Uterus (tissue), 4 donors: ENCODE data around the gene TNNC2. TPM values are rescaled to one million over a fixed set of nuclear protein-coding genes. Genes with fewer than 3 reads are reported as not detected.

Experiments used
- DNase-seq, 2 donors: peaks; one replicate each; pipeline ENCODE4 v3.0.0-alpha.2; 2019 to 2020
- H3K27ac ChIP-seq, 2 donors: fragments of 200-600 bp; sonication (generic); 1 replicate in 1 of 2; 2 replicates in 1 of 2; pipeline ENCODE4 v1.5.1; 2016 to 2018
- H3K27me3 ChIP-seq, 2 donors: fragments of 200-600 bp; sonication (generic); one replicate each; pipeline ENCODE4 v1.5.1; 2018 to 2019; ENCODE audit warnings: control low read depth in 1 of 2
- H3K36me3 ChIP-seq, 2 donors: fragments of 200-600 bp; sonication (generic); one replicate each; pipeline ENCODE4 v1.5.1; 2019; ENCODE audit warnings: control low read depth in 1 of 2
- H3K4me1 ChIP-seq, 2 donors: fragments of 200-600 bp; sonication (generic); one replicate each; pipeline ENCODE4 v1.5.1; 2018 to 2019; ENCODE audit warnings: control low read depth in 1 of 2
- H3K4me3 ChIP-seq, 2 donors: fragments of 200-600 bp; sonication (generic); 1 replicate in 1 of 2; 2 replicates in 1 of 2; pipeline ENCODE4 v1.5.1; 2018 to 2019; ENCODE audit warnings: mild to moderate bottlenecking in 1 of 2
- H3K9me3 ChIP-seq, 2 donors: fragments of 200-600 bp; sonication (generic); one replicate each; pipeline ENCODE4 v1.5.1; 2019; ENCODE audit warnings: control low read depth in 1 of 2
- POLR2A ChIP-seq, 2 donors: fragments of 450-650 bp; IDR thresholded peaks; one replicate each; pipeline ENCODE4 v1.6.1; 2016; ENCODE audit warnings: antibody characterized with exemption in 2 of 2, mild to moderate bottlenecking in 1 of 2, moderate library complexity in 1 of 2
- intact Hi-C: fragments of 100-400 bp; cut with DNase I; formaldehyde crosslinking; loops from one replicate; pipeline ENCODE4 v1.15.1; 2023; ENCODE audit warnings: low total_unique reads
- total RNA-seq, 4 donors: library from RNA; depleted of rRNA in 3 of 4; stranded (reverse); fragments of >200 nt in 3 of 4; gene quantifications; one replicate each; pipeline versions ENCODE4 v1.1.0 to v1.2.4, GENCODE V29; 2014 to 2023
- TF ChIP-seq, protein P1 (sequence below), 4 experiments: fragments of 200-600 bp in 2 of 4; fragments of 450-650 bp in 2 of 4; sonication (generic) in 2 of 4; IDR thresholded peaks; one replicate each; pipeline ENCODE4 v1.5.1; 2016 to 2019; ENCODE audit warnings: antibody characterized with exemption in 4 of 4, mild to moderate bottlenecking in 2 of 4, moderate library complexity in 1 of 4
- donor health status: DM: yes; HTN: yes; CAD: no.

The TNNC2 gene
- total RNA-seq, 4 donors from 2014 or later, result 0.59 to 1.3 TPM; not detected in 2

GRCh38 chr20:45819466-45819865 lies 7.6 kb downstream of the TNNC2 start:
- H3K27me3 ChIP-seq, result no peaks in the 10 kb centered on the region
- H3K27ac ChIP-seq, result no peak overlapping the region
- H3K4me1 ChIP-seq, result no peaks in the 10 kb centered on the region
- DNase-seq, result no peak
- H3K4me3 ChIP-seq, result no peak overlapping the region
- TF ChIP-seq, protein P1, sequence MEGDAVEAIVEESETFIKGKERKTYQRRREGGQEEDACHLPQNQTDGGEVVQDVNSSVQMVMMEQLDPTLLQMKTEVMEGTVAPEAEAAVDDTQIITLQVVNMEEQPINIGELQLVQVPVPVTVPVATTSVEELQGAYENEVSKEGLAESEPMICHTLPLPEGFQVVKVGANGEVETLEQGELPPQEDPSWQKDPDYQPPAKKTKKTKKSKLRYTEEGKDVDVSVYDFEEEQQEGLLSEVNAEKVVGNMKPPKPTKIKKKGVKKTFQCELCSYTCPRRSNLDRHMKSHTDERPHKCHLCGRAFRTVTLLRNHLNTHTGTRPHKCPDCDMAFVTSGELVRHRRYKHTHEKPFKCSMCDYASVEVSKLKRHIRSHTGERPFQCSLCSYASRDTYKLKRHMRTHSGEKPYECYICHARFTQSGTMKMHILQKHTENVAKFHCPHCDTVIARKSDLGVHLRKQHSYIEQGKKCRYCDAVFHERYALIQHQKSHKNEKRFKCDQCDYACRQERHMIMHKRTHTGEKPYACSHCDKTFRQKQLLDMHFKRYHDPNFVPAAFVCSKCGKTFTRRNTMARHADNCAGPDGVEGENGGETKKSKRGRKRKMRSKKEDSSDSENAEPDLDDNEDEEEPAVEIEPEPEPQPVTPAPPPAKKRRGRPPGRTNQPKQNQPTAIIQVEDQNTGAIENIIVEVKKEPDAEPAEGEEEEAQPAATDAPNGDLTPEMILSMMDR (IDR thresholded peaks at IDR 0.05), result no peak
- TF ChIP-seq POLR2A (IDR thresholded peaks at IDR 0.05), result no peak
- H3K9me3 ChIP-seq, result no peaks in the 10 kb centered on the region
- intact Hi-C loops, result no loop called here
- no peaks in the 10 kb centered on the region for H3K36me3 ChIP-seq

DNA sequence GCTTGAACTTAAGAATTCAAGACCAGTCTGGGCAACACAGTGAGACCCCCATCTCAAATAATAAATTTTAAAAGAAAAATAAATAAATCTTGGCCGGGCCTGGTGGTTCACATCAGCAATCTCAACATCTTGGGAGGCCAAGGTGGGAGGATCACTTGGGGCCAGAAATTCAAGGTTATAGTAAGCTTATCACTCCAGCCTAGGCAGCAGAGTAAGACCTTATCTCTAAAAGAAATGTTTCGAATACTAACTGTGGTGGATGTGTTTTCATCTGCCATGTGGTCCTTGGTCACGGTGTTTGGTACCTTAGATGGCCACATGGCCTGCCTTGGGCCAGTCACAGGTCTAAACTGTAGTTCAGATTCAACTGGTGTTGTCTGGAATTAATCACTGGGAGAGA lies 8.9 kb downstream of the TNNC2 start:
- intact Hi-C loops, result no loop called here
- Histone ChIP-seq H3K4me1 (no peaks in the 10 kb centered on the region), H3K4me3 (no peak overlapping the region), H3K36me3 (no peaks in the 10 kb centered on the region), H3K9me3 (no peaks in the 10 kb centered on the region), H3K27ac (peak overlapping the region; percentile 78 to 91), H3K27me3 (no peaks in the 10 kb centered on the region)
- TF ChIP-seq POLR2A (IDR thresholded peaks at IDR 0.05), result no peak
- TF ChIP-seq, protein P1 (IDR thresholded peaks at IDR 0.05), result no peak
- DNase-seq, result no peak

- Histone ChIP-seq H3K4me3 (no peak overlapping the region), H3K27me3 (no peaks in the 10 kb centered on the region), H3K36me3 (no peaks in the 10 kb centered on the region), H3K4me1 (no peaks in the 10 kb centered on the region), H3K27ac (peak overlapping the region; percentile 78 to 91), H3K9me3 (no peaks in the 10 kb centered on the region)
- intact Hi-C loops, result no loop called here
- DNase-seq, result no peak
- TF ChIP-seq POLR2A (IDR thresholded peaks at IDR 0.05), result no peak
- TF ChIP-seq, protein P1 (IDR thresholded peaks at IDR 0.05), result no peak
Observed at GRCh38 chr20:45817376-45818194, 9.5 kb downstream of the TNNC2 start.

DNA sequence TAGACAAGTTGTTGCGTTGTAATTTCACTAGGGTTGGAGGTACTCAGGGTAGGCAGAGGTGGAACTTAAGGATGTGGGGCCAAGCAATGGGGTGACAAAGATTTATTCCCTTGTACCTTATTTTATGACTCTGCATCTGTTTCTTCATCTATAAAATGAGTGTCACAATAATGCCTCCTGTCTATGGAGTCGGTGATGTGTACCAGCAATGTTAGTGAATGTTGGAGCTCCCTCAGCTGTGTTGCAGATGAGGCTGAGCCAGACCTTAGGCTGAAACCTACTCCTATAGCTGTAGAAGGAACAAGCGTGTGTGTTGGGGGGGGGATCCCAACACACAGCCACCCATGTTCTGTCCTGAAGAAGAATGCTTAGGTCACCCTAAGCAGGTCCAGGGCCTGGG lies 10.2 kb downstream of the TNNC2 start:
- no peaks in the 10 kb centered on the region for H3K4me1 ChIP-seq
- no peaks in the 10 kb centered on the region for H3K9me3 ChIP-seq
- DNase-seq, result no peak
- TF ChIP-seq, protein P1 (IDR thresholded peaks at IDR 0.05), result no peak
- TF ChIP-seq POLR2A (IDR thresholded peaks at IDR 0.05), result no peak
- H3K36me3 ChIP-seq, result no peaks in the 10 kb centered on the region
- peak overlapping the region; percentile 78 to 91 for H3K27ac ChIP-seq
- H3K4me3 ChIP-seq, result no peak overlapping the region
- intact Hi-C loops, result no loop called here
- H3K27me3 ChIP-seq, result no peaks in the 10 kb centered on the region

DNA sequence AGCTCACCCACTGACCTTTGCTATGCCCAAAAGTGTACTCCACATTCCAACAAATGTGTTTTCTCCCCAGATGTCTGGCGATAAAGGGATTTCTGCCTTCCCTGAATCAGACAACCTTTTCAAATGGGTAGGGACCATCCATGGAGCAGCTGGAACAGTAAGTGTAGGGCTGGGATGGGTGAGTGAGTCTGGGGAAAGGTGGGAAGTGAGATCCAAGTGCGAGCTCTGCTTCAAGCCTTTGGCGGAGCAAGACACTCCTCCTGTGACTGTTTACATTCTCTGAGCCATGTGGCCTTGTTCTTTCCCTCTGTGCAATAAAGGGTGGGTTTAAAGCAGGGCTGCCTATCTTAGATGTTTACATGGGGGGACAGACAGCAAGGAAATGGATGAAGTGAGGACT lies 12.8 kb downstream of the TNNC2 start:
- no peak overlapping the region for H3K4me3 ChIP-seq
- H3K9me3 ChIP-seq, result no peaks in the 10 kb centered on the region
- H3K4me1 ChIP-seq, result no peaks in the 10 kb centered on the region
- TF ChIP-seq, protein P1 (IDR thresholded peaks at IDR 0.05), result no peak
- TF ChIP-seq POLR2A (IDR thresholded peaks at IDR 0.05), result no peak
- H3K36me3 ChIP-seq, result no peaks in the 10 kb centered on the region
- DNase-seq, result no peak
- intact Hi-C loops, result no loop called here
- no peaks in the 10 kb centered on the region for H3K27me3 ChIP-seq
- H3K27ac ChIP-seq, result no peak overlapping the region
